ENCODE measurements around the gene PRKG1.

GRCh38 chr10:51569467-51569866, 495.2 kb downstream of the PRKG1 start:
- no peak for TF ChIP-seq CTCF (IDR thresholded peaks at IDR 0.05; ENCODE audit: borderline replicate concordance, extremely low read depth, low read length, poor library complexity, severe bottlenecking)
- TF ChIP-seq EZH2 (IDR thresholded peaks at IDR 0.05; ENCODE audit: borderline replicate concordance, low read depth, low read length, severe bottlenecking) = no peak
